ENCODE data around the gene RGS21.
A peak's percentile ranks its signal among the peaks of the same experiment; 100 is the strongest.

The RGS21 gene

DNA sequence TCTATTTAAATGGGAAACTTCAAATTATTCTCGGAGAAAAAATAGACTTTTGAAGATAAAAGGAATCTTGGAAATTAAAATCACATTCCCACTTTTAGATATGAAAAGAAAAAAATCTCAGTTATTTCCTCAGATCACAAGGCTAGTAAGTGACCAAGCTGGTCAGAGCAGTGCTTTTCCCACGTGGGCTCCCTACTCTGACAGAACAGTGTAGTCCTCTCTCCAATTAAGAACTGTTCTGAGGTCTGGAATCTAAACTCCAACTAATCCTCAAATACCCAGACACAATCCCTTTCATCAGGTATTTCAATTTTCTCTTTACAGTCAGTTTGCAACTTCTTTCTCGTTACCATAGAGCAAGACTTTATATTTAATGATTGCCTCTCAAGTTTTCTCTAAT is 50.6 kb downstream of the RGS21 start:
- H3K4me3 ChIP-seq (ENCODE audit: control insufficient read depth, low read depth, low read length): no peak overlapping the region
- TF ChIP-seq, protein P1, sequence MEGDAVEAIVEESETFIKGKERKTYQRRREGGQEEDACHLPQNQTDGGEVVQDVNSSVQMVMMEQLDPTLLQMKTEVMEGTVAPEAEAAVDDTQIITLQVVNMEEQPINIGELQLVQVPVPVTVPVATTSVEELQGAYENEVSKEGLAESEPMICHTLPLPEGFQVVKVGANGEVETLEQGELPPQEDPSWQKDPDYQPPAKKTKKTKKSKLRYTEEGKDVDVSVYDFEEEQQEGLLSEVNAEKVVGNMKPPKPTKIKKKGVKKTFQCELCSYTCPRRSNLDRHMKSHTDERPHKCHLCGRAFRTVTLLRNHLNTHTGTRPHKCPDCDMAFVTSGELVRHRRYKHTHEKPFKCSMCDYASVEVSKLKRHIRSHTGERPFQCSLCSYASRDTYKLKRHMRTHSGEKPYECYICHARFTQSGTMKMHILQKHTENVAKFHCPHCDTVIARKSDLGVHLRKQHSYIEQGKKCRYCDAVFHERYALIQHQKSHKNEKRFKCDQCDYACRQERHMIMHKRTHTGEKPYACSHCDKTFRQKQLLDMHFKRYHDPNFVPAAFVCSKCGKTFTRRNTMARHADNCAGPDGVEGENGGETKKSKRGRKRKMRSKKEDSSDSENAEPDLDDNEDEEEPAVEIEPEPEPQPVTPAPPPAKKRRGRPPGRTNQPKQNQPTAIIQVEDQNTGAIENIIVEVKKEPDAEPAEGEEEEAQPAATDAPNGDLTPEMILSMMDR (conservative IDR thresholded peaks at IDR 0.05; ENCODE audit: control insufficient read depth, insufficient read depth, low read depth, low read length): no peak
- DNase-seq (ENCODE audit: low read depth): no peak

DNA sequence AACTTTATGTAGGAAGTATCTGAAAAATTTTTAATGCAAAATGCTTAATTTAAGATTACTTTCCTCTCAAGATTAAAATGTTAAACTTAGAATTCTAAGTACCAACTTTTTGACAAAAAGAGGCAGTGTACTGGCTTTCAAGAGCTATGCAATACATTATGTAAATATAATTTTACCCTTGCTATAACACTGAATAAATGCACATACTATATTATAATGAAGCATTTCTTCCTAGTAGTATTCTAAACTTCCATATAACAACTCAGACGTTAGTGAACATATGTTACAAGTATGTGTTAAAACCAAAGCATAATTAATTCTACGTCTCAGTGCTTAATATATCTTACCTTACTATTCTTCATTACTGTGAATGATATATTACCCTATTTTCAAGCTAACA is 58.5 kb downstream of the RGS21 start:
- TF ChIP-seq, protein P1 (conservative IDR thresholded peaks at IDR 0.05; ENCODE audit: control insufficient read depth, insufficient read depth, low read depth, low read length): no peak

DNA sequence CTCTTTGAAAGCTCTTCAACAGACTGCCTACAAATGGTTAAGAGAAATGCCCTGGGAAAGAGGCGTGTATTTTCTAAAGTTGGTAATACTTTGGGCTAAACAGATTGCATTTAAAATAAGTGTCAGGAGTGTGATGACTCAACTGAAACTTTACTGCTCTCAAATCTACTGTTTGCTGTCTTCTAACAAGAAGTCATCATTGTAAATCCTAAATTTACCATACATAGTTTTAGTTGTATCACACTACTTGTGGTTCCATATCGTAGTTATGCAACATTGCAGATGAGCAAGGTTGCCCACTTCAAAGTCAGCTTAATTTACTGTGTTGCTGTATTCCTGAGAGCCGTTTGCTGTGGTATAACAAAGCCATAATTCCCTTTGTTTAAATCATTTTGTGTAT is 59.6 kb downstream of the RGS21 start:
- DNase-seq (ENCODE audit: low read depth): peak; percentile 0
- no peak overlapping the region for H3K4me3 ChIP-seq (ENCODE audit: control insufficient read depth, low read depth, low read length)
- TF ChIP-seq, protein P1 (conservative IDR thresholded peaks at IDR 0.05; ENCODE audit: control insufficient read depth, insufficient read depth, low read depth, low read length): no peak

More for the DNA sequence above, 58.5 kb downstream of the RGS21 start:
- no peak overlapping the region for H3K4me3 ChIP-seq (ENCODE audit: control insufficient read depth, low read depth, low read length)
- no peak for DNase-seq (ENCODE audit: low read depth)

DNA sequence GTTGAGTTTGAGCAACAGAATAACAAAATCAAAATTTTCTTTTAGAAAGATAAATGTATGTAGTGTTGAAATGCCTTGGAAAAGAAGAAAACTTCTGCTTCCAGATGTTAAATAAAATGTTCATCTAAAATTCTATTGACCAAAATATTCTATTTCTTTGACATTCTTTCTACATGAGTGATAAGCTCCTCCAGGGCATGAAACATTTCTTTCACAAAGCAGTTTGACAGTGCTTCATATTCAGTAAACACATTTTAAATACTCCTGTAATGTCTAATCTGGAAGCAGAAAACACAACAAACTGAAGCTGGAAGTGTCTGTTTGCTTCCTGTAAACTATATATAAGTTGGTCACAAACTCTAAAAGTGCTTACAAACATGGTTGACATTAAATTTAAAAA is 61.5 kb downstream of the RGS21 start:
- TF ChIP-seq, protein P1 (conservative IDR thresholded peaks at IDR 0.05; ENCODE audit: control insufficient read depth, insufficient read depth, low read depth, low read length): no peak
- no peak for DNase-seq (ENCODE audit: low read depth)
- H3K4me3 ChIP-seq (ENCODE audit: control insufficient read depth, low read depth, low read length): no peak overlapping the region

DNA sequence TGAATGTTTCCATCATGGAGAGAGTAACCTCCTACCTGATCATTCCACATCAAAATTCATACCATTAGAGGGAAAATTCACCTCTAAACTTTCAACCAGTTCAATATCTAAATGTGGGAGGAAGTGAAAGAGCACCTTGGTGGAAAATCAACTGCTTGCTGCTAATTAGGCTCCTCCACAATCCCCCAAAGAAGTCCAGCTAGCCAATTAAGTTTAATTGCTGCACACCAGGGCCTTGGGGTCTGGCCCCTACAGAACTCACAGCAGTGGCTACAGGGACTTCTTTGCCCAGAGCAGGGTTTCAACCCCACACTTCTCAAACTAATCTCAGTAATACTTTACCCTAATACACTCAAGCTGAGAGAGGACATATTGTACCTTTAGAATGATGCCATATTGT is 62.1 kb downstream of the RGS21 start:
- no peak overlapping the region for H3K4me3 ChIP-seq (ENCODE audit: control insufficient read depth, low read depth, low read length)
- TF ChIP-seq, protein P1 (conservative IDR thresholded peaks at IDR 0.05; ENCODE audit: control insufficient read depth, insufficient read depth, low read depth, low read length): no peak
- DNase-seq (ENCODE audit: low read depth): no peak

DNA sequence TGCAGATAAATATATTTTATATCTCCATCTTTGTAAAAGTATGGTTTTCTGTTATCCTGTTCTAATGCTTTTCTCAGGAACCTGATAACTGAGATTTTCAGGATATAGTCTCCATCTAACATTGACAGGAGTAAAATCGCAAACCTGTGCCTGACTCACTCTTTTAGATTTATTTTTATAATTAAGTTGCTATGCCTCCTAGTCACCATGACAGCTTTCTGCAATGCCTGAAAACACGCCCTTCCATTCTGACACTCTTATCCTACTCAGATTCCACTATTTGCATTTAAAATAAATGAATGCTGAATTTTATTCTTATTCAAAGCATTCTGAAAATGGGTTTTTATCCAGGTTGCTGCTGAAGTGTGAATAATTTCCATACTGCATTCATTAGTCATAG is 62.8 kb downstream of the RGS21 start:
- no peak for DNase-seq (ENCODE audit: low read depth)
- H3K4me3 ChIP-seq (ENCODE audit: control insufficient read depth, low read depth, low read length): no peak overlapping the region
- TF ChIP-seq, protein P1 (conservative IDR thresholded peaks at IDR 0.05; ENCODE audit: control insufficient read depth, insufficient read depth, low read depth, low read length): no peak

DNA sequence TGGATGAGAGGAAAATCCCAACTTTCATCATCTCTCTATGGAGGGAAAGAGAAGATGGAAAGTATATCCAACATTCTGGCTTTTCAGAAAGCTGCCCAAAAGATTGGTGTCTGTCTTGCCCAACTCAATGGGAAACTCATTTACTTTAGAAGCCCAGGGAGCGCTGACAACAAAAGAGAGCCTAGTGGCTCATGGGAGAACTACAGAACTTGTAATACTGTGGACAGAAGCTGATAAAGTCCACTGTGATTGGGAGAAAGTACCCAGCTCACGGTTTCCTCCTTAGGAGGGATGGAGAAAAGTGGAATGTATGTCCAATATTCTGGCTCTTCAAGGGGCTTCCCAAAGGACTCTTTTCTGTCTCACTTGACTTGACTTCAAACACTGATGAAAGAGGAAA is 66.0 kb downstream of the RGS21 start:
- TF ChIP-seq, protein P1 (conservative IDR thresholded peaks at IDR 0.05; ENCODE audit: control insufficient read depth, insufficient read depth, low read depth, low read length): peak; percentile 3
- H3K4me3 ChIP-seq (ENCODE audit: control insufficient read depth, low read depth, low read length): no peak overlapping the region
- no peak for DNase-seq (ENCODE audit: low read depth)
